HG02970 (cell line): ENCODE data around the gene PLEK2.
"Not testable (repeated sequence)": the region's sequence is repeated elsewhere in the genome, so short reads cannot be mapped to it uniquely, and the experiment has no call there.

ENCODE experiments used
- ATAC-seq: cut with Tn5 transposase; IDR thresholded peaks from one replicate; pipeline ENCODE4 v1.9.1; 2021; ENCODE audit warnings: mild to moderate bottlenecking, moderate library complexity, moderate number of reproducible peaks; ENCODE audit not compliant: unreplicated experiment, low FRiP score

Gene PLEK2

GRCh38 chr14:67429510-67430205, 17.7 kb upstream of the PLEK2 start:
- ATAC-seq, result no peak

GRCh38 chr14:67428501-67429031, 16.6 kb upstream of the PLEK2 start:
- no peak for ATAC-seq

- no peak for ATAC-seq
Measured at GRCh38 chr14:67426983-67427606, 15.1 kb upstream of the PLEK2 start.

GRCh38 chr14:67426161-67426560, 14.2 kb upstream of the PLEK2 start:
- no peak for ATAC-seq

- ATAC-seq, result no peak
Measured at GRCh38 chr14:67425608-67426007, 13.6 kb upstream of the PLEK2 start.

GRCh38 chr14:67424539-67424938, 12.6 kb upstream of the PLEK2 start:
- no peak for ATAC-seq

GRCh38 chr14:67423424-67423823, 11.5 kb upstream of the PLEK2 start:
- ATAC-seq, result no peak

GRCh38 chr14:67421356-67422224, 9.6 kb upstream of the PLEK2 start:
- ATAC-seq, result no peak

- no peak for ATAC-seq
Measured at GRCh38 chr14:67420102-67420739, 8.3 kb upstream of the PLEK2 start.

GRCh38 chr14:67418401-67419191, 6.6 kb upstream of the PLEK2 start:
- ATAC-seq, result no peak

GRCh38 chr14:67417633-67418032, 5.7 kb upstream of the PLEK2 start:
- no peak for ATAC-seq

- ATAC-seq, result no peak
Measured at GRCh38 chr14:67416810-67417209, 4.8 kb upstream of the PLEK2 start.

- ATAC-seq, result no peak
Measured at GRCh38 chr14:67416085-67416484, 4.1 kb upstream of the PLEK2 start.

GRCh38 chr14:67415610-67416009, 3.6 kb upstream of the PLEK2 start:
- not testable (repeated sequence) for ATAC-seq

- no peak for ATAC-seq
Measured at GRCh38 chr14:67413806-67414769, 2.1 kb upstream of the PLEK2 start.

- ATAC-seq, result no peak
Measured at GRCh38 chr14:67411370-67411769, 595 bp downstream of the PLEK2 start.

GRCh38 chr14:67410313-67410712, 1.7 kb downstream of the PLEK2 start:
- ATAC-seq, result no peak

- no peak for ATAC-seq
Measured at GRCh38 chr14:67409461-67409860, 2.5 kb downstream of the PLEK2 start.
